HEK293 (cell line): Measurements from ENCODE around the gene MT1B.

Experiments used
- CTCF ChIA-PET: fragments of 350-600 bp; formaldehyde crosslinking; extraction: SDS; loops from one replicate; lab custom pipeline; 2021; ENCODE audit warnings: antibody characterized with exemption; lab: Yijun Ruan, JAX
- POLR2A ChIA-PET: fragments of 300-600 bp; formaldehyde crosslinking; extraction: SDS; loops from one replicate; lab custom pipeline; 2020; ENCODE audit warnings: antibody characterized with exemption, inconsistent platforms; lab: Yijun Ruan, JAX
- H3K27ac ChIP-seq: fragments of 200-500 bp; sonication (Bioruptor generic); 2 replicates; pipeline ENCODE4 v1.5.1; 2014; ENCODE audit warnings: low read depth, low read length, control low read depth, inconsistent platforms; ENCODE audit errors: extremely low read depth
- H3K36me3 ChIP-seq, 2 experiments: fragments of 200-500 bp in 1 of 2; sonication (Bioruptor generic) in 1 of 2; 1 replicate in 1 of 2; 2 replicates in 1 of 2; pipeline ENCODE4 v1.5.1; 2014 to 2017; ENCODE audit warnings: inconsistent platforms in 2 of 2, low read length in 2 of 2; ENCODE audit not compliant: control insufficient read depth in 2 of 2, insufficient read depth in 1 of 2
- H3K4me1 ChIP-seq: fragments of 200-500 bp; sonication (Bioruptor generic); 2 replicates; pipeline ENCODE4 v1.5.1; 2014; ENCODE audit warnings: mild to moderate bottlenecking, low read length, inconsistent platforms; ENCODE audit not compliant: control insufficient read depth, insufficient read depth
- H3K4me3 ChIP-seq: 2 replicates; pipeline ENCODE4 v1.5.1; 2011; ENCODE audit warnings: low read depth, mild to moderate bottlenecking, control low read depth, low read length, moderate library complexity
- H3K9me3 ChIP-seq: fragments of 200-500 bp; sonication (Bioruptor generic); 2 replicates; pipeline ENCODE4 v1.5.1; 2014; ENCODE audit warnings: low read depth, low read length, inconsistent platforms; ENCODE audit not compliant: control insufficient read depth, insufficient read depth
- KLF17 ChIP-seq: fragments of 450-650 bp; formaldehyde crosslinking; IDR thresholded peaks from 2 replicates; pipeline ENCODE4 v1.5.1; 2016; ENCODE audit warnings: missing biosample characterization, missing genetic modification characterization
- MYNN ChIP-seq: fragments of 450-650 bp; formaldehyde crosslinking; IDR thresholded peaks from 2 replicates; pipeline ENCODE4 v1.5.1; 2016; ENCODE audit warnings: missing biosample characterization, missing genetic modification characterization, borderline replicate concordance
- REPIN1 ChIP-seq: fragments of 450-650 bp; formaldehyde crosslinking; IDR thresholded peaks from 2 replicates; pipeline ENCODE4 v1.5.1; 2017; ENCODE audit warnings: missing biosample characterization, missing genetic modification characterization, low read depth
- SCRT2 ChIP-seq: fragments of 450-650 bp; formaldehyde crosslinking; IDR thresholded peaks from 2 replicates; pipeline ENCODE4 v1.5.1; 2016; ENCODE audit warnings: missing biosample characterization, missing genetic modification characterization
- SETDB1 ChIP-seq: IDR thresholded peaks from one replicate; pipeline ENCODE4 v1.6.1; 2017; ENCODE audit warnings: mild to moderate bottlenecking, low read length, moderate library complexity, mixed read lengths; ENCODE audit not compliant: insufficient read length
- ZFHX2 ChIP-seq: fragments of 450-650 bp; formaldehyde crosslinking; conservative IDR thresholded peaks from 2 replicates; pipeline ENCODE4 v1.5.1; 2016; ENCODE audit warnings: missing biosample characterization, missing genetic modification characterization
- ZNF16 ChIP-seq: fragments of 450-650 bp; formaldehyde crosslinking; IDR thresholded peaks from 2 replicates; pipeline ENCODE4 v1.5.1; 2016; ENCODE audit warnings: low read depth, missing biosample characterization, missing genetic modification characterization
- ZNF24 ChIP-seq: fragments of 450-650 bp; formaldehyde crosslinking; IDR thresholded peaks from 2 replicates; pipeline ENCODE4 v1.5.1; 2016; ENCODE audit warnings: missing biosample characterization, missing genetic modification characterization
- ZNF473 ChIP-seq: fragments of 450-650 bp; formaldehyde crosslinking; IDR thresholded peaks from 2 replicates; pipeline ENCODE4 v1.5.1; 2017; ENCODE audit warnings: missing biosample characterization, missing genetic modification characterization
- ZNF514 ChIP-seq: fragments of 450-650 bp; formaldehyde crosslinking; IDR thresholded peaks from 2 replicates; pipeline ENCODE4 v1.5.1; 2016; ENCODE audit warnings: missing biosample characterization, missing genetic modification characterization
- ZNF544 ChIP-seq: fragments of 450-650 bp; formaldehyde crosslinking; IDR thresholded peaks from 2 replicates; pipeline ENCODE4 v1.5.0; 2017; ENCODE audit warnings: missing biosample characterization, missing genetic modification characterization
- ZNF549 ChIP-seq: fragments of 450-650 bp; IDR thresholded peaks from 2 replicates; pipeline ENCODE4 v1.5.1; 2018; ENCODE audit warnings: missing biosample characterization, missing genetic modification characterization, mild to moderate bottlenecking, inconsistent platforms, moderate library complexity
- ZNF561 ChIP-seq: fragments of 450-650 bp; IDR thresholded peaks from 2 replicates; pipeline ENCODE4 v1.5.1; 2018; ENCODE audit warnings: missing biosample characterization, missing genetic modification characterization, borderline replicate concordance
- ZXDB ChIP-seq: fragments of 450-650 bp; formaldehyde crosslinking; IDR thresholded peaks from 2 replicates; pipeline ENCODE4 v1.5.1; 2016; ENCODE audit warnings: missing biosample characterization, missing genetic modification characterization
- TF ChIP-seq, protein P1 (sequence below): fragments of 450-650 bp; formaldehyde crosslinking; IDR thresholded peaks from 2 replicates; pipeline ENCODE4 v1.5.1; 2016; ENCODE audit warnings: missing biosample characterization, missing genetic modification characterization
- TF ChIP-seq, protein P2 (sequence below): fragments of 450-650 bp; formaldehyde crosslinking; IDR thresholded peaks from 2 replicates; pipeline ENCODE4 v1.5.1; 2016; ENCODE audit warnings: missing biosample characterization, missing genetic modification characterization

MT1B gene

DNA sequence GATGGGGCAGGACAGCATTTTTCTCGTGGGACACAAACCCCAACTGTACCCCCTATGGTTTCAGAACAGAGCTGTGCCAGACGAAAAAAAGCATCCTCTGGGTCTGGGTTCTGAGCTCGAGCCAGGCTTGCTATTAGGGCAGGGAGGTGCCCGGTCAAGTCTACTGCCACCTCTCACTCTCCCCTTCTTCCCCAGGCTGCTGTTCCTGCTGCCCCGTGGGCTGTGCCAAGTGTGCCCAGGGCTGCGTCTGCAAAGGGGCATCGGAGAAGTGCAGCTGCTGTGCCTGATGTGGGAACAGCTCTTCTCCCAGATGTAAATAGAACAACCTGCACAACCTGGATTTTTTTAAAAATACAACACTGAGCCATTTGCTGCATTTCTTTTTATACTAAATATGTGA is 25.0 kb upstream of the MT1B start:
- Histone ChIP-seq H3K4me3 (no peak overlapping the region), H3K9me3 (no peaks in the 10 kb centered on the region), H3K36me3 (no peaks in the 10 kb centered on the region), H3K27ac (no peak overlapping the region), H3K4me1 (no peaks in the 10 kb centered on the region; the same call in 1 of the 2 replicates)
- TF ChIP-seq, protein P1, sequence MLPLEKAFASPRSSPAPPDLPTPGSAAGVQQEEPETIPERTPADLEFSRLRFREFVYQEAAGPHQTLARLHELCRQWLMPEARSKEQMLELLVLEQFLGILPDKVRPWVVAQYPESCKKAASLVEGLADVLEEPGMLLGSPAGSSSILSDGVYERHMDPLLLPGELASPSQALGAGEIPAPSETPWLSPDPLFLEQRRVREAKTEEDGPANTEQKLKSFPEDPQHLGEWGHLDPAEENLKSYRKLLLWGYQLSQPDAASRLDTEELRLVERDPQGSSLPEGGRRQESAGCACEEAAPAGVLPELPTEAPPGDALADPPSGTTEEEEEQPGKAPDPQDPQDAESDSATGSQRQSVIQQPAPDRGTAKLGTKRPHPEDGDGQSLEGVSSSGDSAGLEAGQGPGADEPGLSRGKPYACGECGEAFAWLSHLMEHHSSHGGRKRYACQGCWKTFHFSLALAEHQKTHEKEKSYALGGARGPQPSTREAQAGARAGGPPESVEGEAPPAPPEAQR: no peak
- no peak for TF ChIP-seq ZXDB (tag by site-specific recombination)
- TF ChIP-seq ZNF514 (tag by site-specific recombination): no peak
- CTCF ChIA-PET: interaction anchor here (0.7 to 1.3 kb wide), 3 partner anchors 9 to 75 kb away, joined by 3 to 4 read pairs (median 4); no protein-coding TSS in a partner anchor
- POLR2A ChIA-PET: interaction anchor here (2.6 kb wide), 1 partner anchor 18 kb away, joined by 8 read pairs; the partner anchor contains the start of gene MT2A

GRCh38 chr16:56628486-56629350 is 23.0 kb upstream of the MT1B start:
- POLR2A ChIA-PET: no interaction called here
- CTCF ChIA-PET: interaction anchor here (0.6 to 1.2 kb wide), 7 partner anchors 19 to 963 kb away, joined by 3 to 5 read pairs (median 3); no protein-coding TSS in a partner anchor

DNA sequence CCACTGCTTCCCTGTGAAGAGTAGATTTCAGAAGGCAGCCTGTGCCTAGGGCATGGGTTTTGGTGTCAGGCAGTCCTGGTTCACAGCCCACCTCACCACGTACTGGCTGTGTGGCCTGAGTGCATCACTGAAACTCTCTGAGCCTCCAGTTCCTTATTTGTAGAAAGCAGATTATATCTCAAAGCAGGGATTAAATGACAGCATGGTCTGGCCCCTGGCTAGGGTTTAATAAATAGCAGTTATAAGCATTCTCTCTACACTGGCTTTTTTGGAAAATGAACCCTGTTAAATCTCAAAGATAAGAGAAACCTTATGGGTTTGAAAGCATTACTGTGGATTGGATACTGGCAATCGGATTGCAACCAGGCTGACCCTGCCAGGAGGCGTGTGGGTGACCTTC is 22.2 kb upstream of the MT1B start:
- Histone ChIP-seq H3K4me3 (no peak overlapping the region), H3K4me1 (no peaks in the 10 kb centered on the region; the same call in 1 of the 2 replicates), H3K36me3 (no peaks in the 10 kb centered on the region), H3K9me3 (no peaks in the 10 kb centered on the region), H3K27ac (no peak overlapping the region)
- ChIA-PET CTCF (no interaction called here), POLR2A (no interaction called here)
- TF ChIP-seq KLF17 (tag by site-specific recombination) (no peak), ZFHX2 (tag by site-specific recombination) (no peak), SCRT2 (tag by site-specific recombination) (no peak), REPIN1 (tag by site-specific recombination) (no peak), ZNF473 (tag by site-specific recombination) (no peak), ZNF16 (no peak), ZNF549 (tag by site-specific recombination) (no peak), MYNN (tag by site-specific recombination) (no peak), ZNF544 (tag by site-specific recombination) (no peak)
- TF ChIP-seq, protein P2, sequence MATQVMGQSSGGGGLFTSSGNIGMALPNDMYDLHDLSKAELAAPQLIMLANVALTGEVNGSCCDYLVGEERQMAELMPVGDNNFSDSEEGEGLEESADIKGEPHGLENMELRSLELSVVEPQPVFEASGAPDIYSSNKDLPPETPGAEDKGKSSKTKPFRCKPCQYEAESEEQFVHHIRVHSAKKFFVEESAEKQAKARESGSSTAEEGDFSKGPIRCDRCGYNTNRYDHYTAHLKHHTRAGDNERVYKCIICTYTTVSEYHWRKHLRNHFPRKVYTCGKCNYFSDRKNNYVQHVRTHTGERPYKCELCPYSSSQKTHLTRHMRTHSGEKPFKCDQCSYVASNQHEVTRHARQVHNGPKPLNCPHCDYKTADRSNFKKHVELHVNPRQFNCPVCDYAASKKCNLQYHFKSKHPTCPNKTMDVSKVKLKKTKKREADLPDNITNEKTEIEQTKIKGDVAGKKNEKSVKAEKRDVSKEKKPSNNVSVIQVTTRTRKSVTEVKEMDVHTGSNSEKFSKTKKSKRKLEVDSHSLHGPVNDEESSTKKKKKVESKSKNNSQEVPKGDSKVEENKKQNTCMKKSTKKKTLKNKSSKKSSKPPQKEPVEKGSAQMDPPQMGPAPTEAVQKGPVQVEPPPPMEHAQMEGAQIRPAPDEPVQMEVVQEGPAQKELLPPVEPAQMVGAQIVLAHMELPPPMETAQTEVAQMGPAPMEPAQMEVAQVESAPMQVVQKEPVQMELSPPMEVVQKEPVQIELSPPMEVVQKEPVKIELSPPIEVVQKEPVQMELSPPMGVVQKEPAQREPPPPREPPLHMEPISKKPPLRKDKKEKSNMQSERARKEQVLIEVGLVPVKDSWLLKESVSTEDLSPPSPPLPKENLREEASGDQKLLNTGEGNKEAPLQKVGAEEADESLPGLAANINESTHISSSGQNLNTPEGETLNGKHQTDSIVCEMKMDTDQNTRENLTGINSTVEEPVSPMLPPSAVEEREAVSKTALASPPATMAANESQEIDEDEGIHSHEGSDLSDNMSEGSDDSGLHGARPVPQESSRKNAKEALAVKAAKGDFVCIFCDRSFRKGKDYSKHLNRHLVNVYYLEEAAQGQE (tag by site-specific recombination): no peak

More at GRCh38 chr16:56628486-56629350, 23.0 kb upstream of the MT1B start:
- H3K27ac ChIP-seq: no peak overlapping the region
- no peak overlapping the region for H3K4me3 ChIP-seq
- TF ChIP-seq KLF17 (tag by site-specific recombination) (no peak), ZNF561 (tag by site-specific recombination) (no peak), SETDB1 (no peak), ZNF24 (no peak)
- TF ChIP-seq, all 188 proteins: peak for 0
- Histone ChIP-seq H3K9me3 (no peaks in the 10 kb centered on the region), H3K4me1 (no peaks in the 10 kb centered on the region; the same call in 1 of the 2 replicates), H3K36me3 (no peaks in the 10 kb centered on the region)
